Fibroblast of lung (primary cell): ENCODE measurements around the gene UBE2U. TPM values are rescaled to one million over a fixed set of nuclear protein-coding genes. Genes with fewer than 3 reads are reported as not detected.

Experiments used
- DNase-seq, 2 donors: peaks; one replicate each; pipeline versions ENCODE4 v3.0.0 to v3.0.0-alpha.2; 2010; ENCODE audit warnings: low read depth in 2 of 2
- H2AFZ ChIP-seq: 2 replicates; pipeline ENCODE4 v1.5.1; 2012; ENCODE audit warnings: low read length, control low read depth, inconsistent platforms
- H3K27ac ChIP-seq: 2 replicates; pipeline ENCODE4 v1.5.1; 2011; ENCODE audit warnings: low read length, control low read depth; ENCODE audit not compliant: insufficient read depth
- H3K27me3 ChIP-seq: 2 replicates; pipeline ENCODE4 v1.5.1; 2011; ENCODE audit warnings: mild to moderate bottlenecking, low read length; ENCODE audit not compliant: control insufficient read depth, insufficient read depth
- H3K36me3 ChIP-seq: 2 replicates; pipeline ENCODE4 v1.5.1; 2011; ENCODE audit warnings: low read length; ENCODE audit not compliant: control insufficient read depth, insufficient read depth
- H3K4me1 ChIP-seq: 2 replicates; pipeline ENCODE4 v1.5.1; 2011; ENCODE audit warnings: low read length; ENCODE audit not compliant: control insufficient read depth, insufficient read depth; ENCODE audit errors: extremely low read depth
- H3K4me2 ChIP-seq: 2 replicates; pipeline ENCODE4 v1.5.1; 2011; ENCODE audit warnings: low read length, control low read depth; ENCODE audit not compliant: insufficient read depth; ENCODE audit errors: extremely low read depth
- H3K4me3 ChIP-seq, 4 experiments: fragments of 200-600 bp in 1 of 4; sonication (generic) in 1 of 4; replicated peaks in 1 of 4; 2 replicates each; pipeline ENCODE4 v1.5.1; 2011 to 2016; ENCODE audit warnings: low read length in 4 of 4, low read depth in 3 of 4, mild to moderate bottlenecking in 3 of 4, control low read depth in 2 of 4, inconsistent platforms in 1 of 4, mixed read lengths in 1 of 4; ENCODE audit not compliant: insufficient read depth in 1 of 4; ENCODE audit errors: control extremely low read depth in 1 of 4
- H3K79me2 ChIP-seq: 2 replicates; pipeline ENCODE4 v1.5.1; 2012; ENCODE audit warnings: mild to moderate bottlenecking, low read length, inconsistent platforms; ENCODE audit not compliant: control insufficient read depth, insufficient read depth
- H3K9ac ChIP-seq: 2 replicates; pipeline ENCODE4 v1.5.1; 2011; ENCODE audit warnings: mild to moderate bottlenecking, low read length, control low read depth; ENCODE audit not compliant: insufficient read depth
- H3K9me3 ChIP-seq: 2 replicates; pipeline ENCODE4 v1.5.1; 2012; ENCODE audit warnings: low read depth, low read length; ENCODE audit not compliant: control insufficient read depth, insufficient read depth
- H4K20me1 ChIP-seq: 2 replicates; pipeline ENCODE4 v1.5.1; 2011; ENCODE audit warnings: low read length; ENCODE audit not compliant: control insufficient read depth, insufficient read depth; ENCODE audit errors: extremely low read depth
- CTCF ChIP-seq, 2 donors: IDR thresholded peaks in 1 of 2; conservative IDR thresholded peaks in 1 of 2; 1 replicate in 1 of 2; 2 replicates in 1 of 2; pipeline ENCODE4 v1.5.1; 2011 to 2012; ENCODE audit warnings: low read length in 2 of 2, control low read depth in 1 of 2, inconsistent platforms in 1 of 2, low read depth in 1 of 2, mild to moderate bottlenecking in 1 of 2
- EZH2 ChIP-seq: IDR thresholded peaks from 2 replicates; pipeline ENCODE4 v1.5.1; 2012; ENCODE audit warnings: low read length, control low read depth, mild to moderate bottlenecking; ENCODE audit errors: missing control alignments
- polyA plus RNA-seq, 2 donors: library from polyadenylated mRNA; depleted of rRNA in 1 of 2; stranded (reverse) in 1 of 2; unstranded in 1 of 2; fragments of >200 nt; gene quantifications; 2 replicates each; pipeline ENCODE4 v1.2.1, GENCODE V29; 2011 to 2012; ENCODE audit warnings: missing spikeins in 1 of 2
- total RNA-seq: library from RNA; depleted of rRNA; stranded (reverse); fragments of >200 nt; gene quantifications from 2 replicates; pipeline ENCODE4 v1.2.1, GENCODE V29; 2014

UBE2U gene
- total and polyA plus RNA-seq, 2 donors (not counting 1 experiment from before 2014, with no cell fraction given) = not detected

- no peak for DNase-seq
- no peaks in the 10 kb centered on the region for H3K79me2 ChIP-seq
- H3K27me3 ChIP-seq = no peaks in the 10 kb centered on the region
- TF ChIP-seq CTCF (conservative IDR thresholded peaks at IDR 0.05 in 1 of 2, IDR thresholded peaks at IDR 0.05 in 1 of 2; ENCODE audit: low read depth in 1 of 2, low read length in 2 of 2) (no peak), EZH2 (no peak)
- no peaks in the 10 kb centered on the region for H4K20me1 ChIP-seq
- H3K4me1 ChIP-seq = peaks cover 4% of the 10 kb centered on the region
- H3K9me3 ChIP-seq = no peaks in the 10 kb centered on the region
- H3K4me3 ChIP-seq = no peak overlapping the region
- no peak overlapping the region for H3K27ac ChIP-seq
- no peak overlapping the region for H3K4me2 ChIP-seq
- no peak overlapping the region for H2AFZ ChIP-seq
- no peaks in the 10 kb centered on the region for H3K36me3 ChIP-seq
- no peak overlapping the region for H3K9ac ChIP-seq
Observed at GRCh38 chr1:64241069-64241468, 37.6 kb downstream of the UBE2U start.

GRCh38 chr1:64242895-64243756, 39.7 kb downstream of the UBE2U start:
- DNase-seq = peak; percentile 34 to 80
- Histone ChIP-seq H3K4me3 (no peak overlapping the region), H3K9me3 (no peaks in the 10 kb centered on the region), H3K27ac (no peak overlapping the region), H3K4me2 (peak overlapping the region; percentile 25), H3K4me1 (peaks cover 4% of the 10 kb centered on the region), H3K36me3 (no peaks in the 10 kb centered on the region), H3K27me3 (no peaks in the 10 kb centered on the region), H2AFZ (no peak overlapping the region), H3K9ac (no peak overlapping the region), H3K79me2 (no peaks in the 10 kb centered on the region), H4K20me1 (no peaks in the 10 kb centered on the region)
- TF ChIP-seq EZH2 (no peak), CTCF (conservative IDR thresholded peaks at IDR 0.05 in 1 of 2, IDR thresholded peaks at IDR 0.05 in 1 of 2; ENCODE audit: low read depth in 1 of 2, low read length in 2 of 2) (peak in 1 of 2 donors; percentile 37)

GRCh38 chr1:64243757-64244080, 40.3 kb downstream of the UBE2U start:
- Histone ChIP-seq H3K36me3 (no peaks in the 10 kb centered on the region), H3K9me3 (no peaks in the 10 kb centered on the region), H3K27me3 (no peaks in the 10 kb centered on the region), H3K27ac (no peak overlapping the region), H3K9ac (no peak overlapping the region), H3K4me3 (no peak overlapping the region), H3K4me1 (peaks cover 4% of the 10 kb centered on the region), H4K20me1 (no peaks in the 10 kb centered on the region), H3K4me2 (peak overlapping the region; percentile 25), H3K79me2 (no peaks in the 10 kb centered on the region), H2AFZ (no peak overlapping the region)
- DNase-seq = no peak
- no peak for TF ChIP-seq CTCF (conservative IDR thresholded peaks at IDR 0.05 in 1 of 2, IDR thresholded peaks at IDR 0.05 in 1 of 2; ENCODE audit: low read depth in 1 of 2, low read length in 2 of 2)
- no peak for TF ChIP-seq EZH2
